ENCODE measurements around the gene POLR1A. TPM values are rescaled to one million over a fixed set of nuclear protein-coding genes. Genes with fewer than 3 reads are reported as not detected.

Gene POLR1A
- total RNA-seq, 5 donors from 2014 or later (not counting 1 experiment from before 2014, with no cell fraction given), result 22.0 to 28.7 (median 25.7) TPM

DNA sequence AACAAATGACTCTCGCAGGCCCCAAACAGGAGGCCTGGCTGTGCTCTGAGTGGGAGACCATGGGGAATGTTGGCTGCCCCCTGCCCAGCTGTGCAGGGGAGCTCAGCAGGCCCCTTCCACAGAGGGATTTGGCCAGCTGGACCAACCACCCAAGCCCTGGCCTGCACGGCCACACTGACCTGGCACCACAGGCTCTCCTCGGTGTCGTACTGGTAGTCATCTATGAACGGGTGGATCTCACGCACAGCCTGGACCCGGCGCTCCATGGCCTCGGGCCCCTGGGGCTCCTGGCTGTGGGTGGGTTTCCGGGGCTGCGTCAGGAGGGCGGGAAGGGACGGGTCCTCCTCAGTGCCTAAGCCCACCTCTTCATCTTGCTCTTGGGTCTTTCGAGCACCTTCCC is 74.5 kb downstream of the POLR1A start:
- H3K27me3 Mint-ChIP-seq, result no peaks in the 10 kb centered on the region
- no peaks in the 10 kb centered on the region for H3K9me3 Mint-ChIP-seq
- no peak overlapping the region for H3K4me3 ChIP-seq (ENCODE audit: control insufficient read depth in 1 of 2, extremely low read depth in 1 of 2, low read length in 1 of 2)
- H3K27me3 ChIP-seq (replicated peaks in 1 of 2; ENCODE audit: control insufficient read depth in 2 of 2, extremely low read depth in 1 of 2, insufficient read depth in 2 of 2, low read length in 1 of 2), result no peaks in the 10 kb centered on the region
- H3K36me3 ChIP-seq (ENCODE audit: control insufficient read depth in 2 of 2, extremely low read depth in 1 of 2, insufficient read depth in 1 of 2, low read length in 1 of 2), result peaks cover 33 to 72% of the 10 kb centered on the region in 2 donors
- no peak overlapping the region for H3K27ac ChIP-seq (ENCODE audit: low read length)
- peaks cover 53% of the 10 kb centered on the region for H3K36me3 Mint-ChIP-seq
- ChIA-PET POLR2A (no interaction called here), CTCF (no interaction called here)
- no peak overlapping the region for H3K27ac Mint-ChIP-seq
- no peak overlapping the region for H3K4me3 Mint-ChIP-seq
- DNase-seq (no peak), ATAC-seq (replicated peaks in 1 of 4) (no peak)
- peaks cover 36 to 47% (median 41%) of the 10 kb centered on the region in 3 donors for H3K4me1 Mint-ChIP-seq
- no peaks in the 10 kb centered on the region for H3K9me3 ChIP-seq
- peaks cover 27 to 35% of the 10 kb centered on the region in 2 experiments for H3K4me1 ChIP-seq (ENCODE audit: control insufficient read depth in 1 of 2, extremely low read depth in 1 of 2, insufficient read depth in 2 of 2, low read length in 2 of 2)
- WGBS (ENCODE audit: insufficient coverage), result over 99% methylated on average over 14 of the region's 14 CpGs

DNA sequence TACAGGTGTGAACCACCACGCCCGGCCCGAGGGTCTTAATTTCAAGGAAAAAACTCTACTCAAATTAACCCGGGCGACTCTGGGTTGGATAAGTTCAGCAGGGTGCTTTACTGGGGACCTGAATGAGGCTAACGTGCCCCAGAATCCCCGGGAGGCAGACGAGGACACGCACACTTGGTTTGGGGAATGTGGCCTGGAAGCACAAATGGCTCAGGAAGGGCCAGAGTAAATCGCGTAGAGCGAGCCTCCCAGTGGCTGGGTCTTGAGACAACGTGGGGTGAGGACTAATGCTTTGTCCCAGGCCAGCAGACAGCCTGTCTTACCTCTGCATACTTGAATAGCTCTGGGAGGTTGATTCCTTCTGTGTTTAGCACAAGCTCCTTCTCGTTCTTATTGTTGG is 75.8 kb downstream of the POLR1A start:
- no peaks in the 10 kb centered on the region for H3K27me3 Mint-ChIP-seq
- DNase-seq, result no peak

DNA sequence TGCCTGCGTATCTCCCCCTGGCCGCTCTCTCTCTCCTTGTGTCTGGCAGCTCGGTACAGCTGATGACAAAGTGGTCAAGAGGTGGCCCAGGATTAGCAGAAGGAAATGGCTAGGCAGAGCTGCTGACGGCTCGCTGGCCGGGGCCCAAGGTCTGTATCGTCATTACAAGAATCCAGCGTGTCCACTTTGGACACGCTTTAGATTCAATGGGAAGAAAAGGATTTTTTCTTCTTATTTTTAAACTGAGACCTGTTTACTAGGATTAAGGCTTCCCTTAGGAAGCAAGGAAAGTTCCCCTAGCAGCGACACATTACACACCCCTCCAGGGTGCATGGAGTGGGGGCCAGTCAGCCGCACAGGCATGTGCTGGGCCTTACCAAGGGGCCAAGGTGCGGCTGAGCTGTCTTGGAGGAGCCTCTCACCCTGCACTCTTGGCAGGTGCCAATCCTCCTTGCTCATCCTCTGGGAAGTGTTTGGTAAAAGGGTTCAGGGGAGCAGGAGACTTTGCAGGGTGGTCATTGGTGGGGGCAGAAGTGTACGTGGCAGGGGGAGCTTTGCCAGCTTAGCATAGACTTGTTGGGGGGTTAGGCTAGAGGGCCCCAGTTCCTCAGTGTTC is 76.8 kb downstream of the POLR1A start:
- H3K27me3 ChIP-seq (replicated peaks in 1 of 2; ENCODE audit: control insufficient read depth in 2 of 2, extremely low read depth in 1 of 2, insufficient read depth in 2 of 2, low read length in 1 of 2), result no peaks in the 10 kb centered on the region
- H3K9me3 ChIP-seq, result no peaks in the 10 kb centered on the region
- H3K4me1 Mint-ChIP-seq, result peaks cover 13 to 24% (median 19%) of the 10 kb centered on the region in 3 donors
- H3K27ac ChIP-seq (ENCODE audit: low read length), result no peak overlapping the region
- H3K27ac Mint-ChIP-seq, result no peak overlapping the region
- no peak for DNase-seq
- no peaks in the 10 kb centered on the region for H3K9me3 Mint-ChIP-seq
- H3K4me1 ChIP-seq (ENCODE audit: control insufficient read depth in 1 of 2, extremely low read depth in 1 of 2, insufficient read depth in 2 of 2, low read length in 2 of 2), result peaks cover 7 to 12% of the 10 kb centered on the region in 2 experiments
- H3K36me3 Mint-ChIP-seq, result peaks cover 63% of the 10 kb centered on the region
- CTCF ChIA-PET, result no interaction called here
- POLR2A ChIA-PET, result interaction anchor here in 1 of 2 donors (0.6 to 1.8 kb wide), 3 partner anchors 8 to 188 kb away, joined by 3 to 8 read pairs (median 3); no protein-coding TSS in a partner anchor
- peaks cover 33 to 77% of the 10 kb centered on the region in 2 donors for H3K36me3 ChIP-seq (ENCODE audit: control insufficient read depth in 2 of 2, extremely low read depth in 1 of 2, insufficient read depth in 1 of 2, low read length in 1 of 2)
- 95% methylated on average over 4 of the region's 13 CpGs for WGBS (ENCODE audit: insufficient coverage)
- H3K4me3 ChIP-seq (ENCODE audit: control insufficient read depth in 1 of 2, extremely low read depth in 1 of 2, low read length in 1 of 2), result no peak overlapping the region
- ATAC-seq (replicated peaks in 1 of 4), result no peak
- H3K4me3 Mint-ChIP-seq, result no peak overlapping the region
- H3K27me3 Mint-ChIP-seq, result no peaks in the 10 kb centered on the region

More for the DNA sequence above, 75.8 kb downstream of the POLR1A start:
- WGBS (ENCODE audit: insufficient coverage), result 91% methylated on average over 9 of the region's 14 CpGs
- Histone ChIP-seq H3K4me3 (ENCODE audit: control insufficient read depth in 1 of 2, extremely low read depth in 1 of 2, low read length in 1 of 2) (no peak overlapping the region), H3K4me1 (ENCODE audit: control insufficient read depth in 1 of 2, extremely low read depth in 1 of 2, insufficient read depth in 2 of 2, low read length in 2 of 2) (peaks cover 15 to 22% of the 10 kb centered on the region in 2 experiments), H3K27me3 (replicated peaks in 1 of 2; ENCODE audit: control insufficient read depth in 2 of 2, extremely low read depth in 1 of 2, insufficient read depth in 2 of 2, low read length in 1 of 2) (no peaks in the 10 kb centered on the region), H3K9me3 (no peaks in the 10 kb centered on the region), H3K27ac (ENCODE audit: low read length) (no peak overlapping the region), H3K36me3 (ENCODE audit: control insufficient read depth in 2 of 2, extremely low read depth in 1 of 2, insufficient read depth in 1 of 2, low read length in 1 of 2) (peaks cover 33 to 77% of the 10 kb centered on the region in 2 donors)
- no peak for ATAC-seq (replicated peaks in 1 of 4)
- ChIA-PET CTCF (interaction anchor here in 1 of 2 donors (0.6 to 0.7 kb wide), 2 partner anchors 47 to 1536 kb away, joined by 3 to 4 read pairs; no protein-coding TSS in a partner anchor), POLR2A (interaction anchor here in 1 of 2 donors (0.5 kb wide), 1 partner anchor 43 kb away, joined by 4 read pairs; no protein-coding TSS in a partner anchor)
- H3K4me1 Mint-ChIP-seq, result peaks cover 23 to 34% (median 29%) of the 10 kb centered on the region in 3 donors
- no peak overlapping the region for H3K27ac Mint-ChIP-seq
- no peaks in the 10 kb centered on the region for H3K9me3 Mint-ChIP-seq
- H3K36me3 Mint-ChIP-seq, result peaks cover 59% of the 10 kb centered on the region
- no peak overlapping the region for H3K4me3 Mint-ChIP-seq

DNA sequence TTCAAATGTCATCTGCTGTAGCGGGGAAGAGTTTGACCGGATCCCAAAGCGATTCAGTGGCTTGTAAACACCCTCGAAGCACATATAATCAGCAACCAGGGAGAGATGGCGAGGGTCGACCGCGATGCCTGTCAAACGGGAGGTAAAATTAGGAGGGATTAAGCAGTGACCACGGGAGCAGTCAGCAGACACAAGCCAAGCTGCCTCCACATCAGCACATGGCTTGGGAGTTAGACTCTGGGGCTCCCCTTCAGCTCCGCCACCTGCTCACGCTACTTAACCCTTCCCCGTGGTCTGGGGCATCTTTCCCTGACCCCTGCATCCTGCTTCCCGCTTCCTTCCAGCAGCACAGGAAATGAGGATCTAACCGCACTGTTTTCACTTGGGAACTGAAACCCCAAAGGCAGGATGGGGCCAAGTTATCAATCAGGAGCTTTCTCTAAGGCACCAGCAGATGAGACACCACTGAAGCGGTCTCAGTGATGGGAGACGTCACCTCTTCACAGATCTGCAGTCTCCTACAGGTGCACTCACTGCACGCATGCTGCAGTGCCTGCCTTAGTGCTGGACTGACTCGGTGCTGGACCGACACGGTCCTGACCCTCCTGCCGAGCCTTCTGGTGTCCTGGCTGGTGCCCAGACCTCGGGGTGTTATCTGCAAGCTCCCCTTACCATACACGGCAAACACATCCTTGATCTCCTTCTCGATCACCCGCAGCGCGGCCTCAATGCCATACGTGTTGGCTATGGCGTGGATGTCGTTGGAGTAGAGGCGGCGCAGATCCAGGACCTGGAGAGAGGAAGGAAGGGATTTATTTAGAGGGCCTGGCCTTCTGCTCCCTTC is 77.5 kb downstream of the POLR1A start:
- Mint-ChIP-seq H3K27me3 (no peaks in the 10 kb centered on the region), H3K27ac (no peak overlapping the region), H3K4me3 (no peak overlapping the region), H3K4me1 (peaks cover 7 to 16% (median 13%) of the 10 kb centered on the region in 3 donors), H3K36me3 (peaks cover 62% of the 10 kb centered on the region), H3K9me3 (no peaks in the 10 kb centered on the region)
- Histone ChIP-seq H3K27ac (ENCODE audit: low read length) (no peak overlapping the region), H3K9me3 (no peaks in the 10 kb centered on the region), H3K36me3 (ENCODE audit: control insufficient read depth in 2 of 2, extremely low read depth in 1 of 2, insufficient read depth in 1 of 2, low read length in 1 of 2) (peaks cover 33 to 72% of the 10 kb centered on the region in 2 donors), H3K27me3 (replicated peaks in 1 of 2; ENCODE audit: control insufficient read depth in 2 of 2, extremely low read depth in 1 of 2, insufficient read depth in 2 of 2, low read length in 1 of 2) (no peaks in the 10 kb centered on the region), H3K4me1 (ENCODE audit: control insufficient read depth in 1 of 2, extremely low read depth in 1 of 2, insufficient read depth in 2 of 2, low read length in 2 of 2) (peaks cover 0 to 5% of the 10 kb centered on the region in 2 experiments), H3K4me3 (ENCODE audit: control insufficient read depth in 1 of 2, extremely low read depth in 1 of 2, low read length in 1 of 2) (no peak overlapping the region)
- ATAC-seq (replicated peaks in 1 of 4) (no peak), DNase-seq (no peak)
- CTCF ChIA-PET, result interaction anchor here in 1 of 2 donors (1.0 to 1.1 kb wide), 2 partner anchors 8 to 142 kb away, joined by 3 read pairs; no protein-coding TSS in a partner anchor
- POLR2A ChIA-PET, result interaction anchor here in 1 of 2 donors (1.8 kb wide), 1 partner anchor 8 kb away, joined by 8 read pairs; no protein-coding TSS in a partner anchor
- WGBS (ENCODE audit: insufficient coverage), result 94% methylated on average over 26 of the region's 33 CpGs

DNA sequence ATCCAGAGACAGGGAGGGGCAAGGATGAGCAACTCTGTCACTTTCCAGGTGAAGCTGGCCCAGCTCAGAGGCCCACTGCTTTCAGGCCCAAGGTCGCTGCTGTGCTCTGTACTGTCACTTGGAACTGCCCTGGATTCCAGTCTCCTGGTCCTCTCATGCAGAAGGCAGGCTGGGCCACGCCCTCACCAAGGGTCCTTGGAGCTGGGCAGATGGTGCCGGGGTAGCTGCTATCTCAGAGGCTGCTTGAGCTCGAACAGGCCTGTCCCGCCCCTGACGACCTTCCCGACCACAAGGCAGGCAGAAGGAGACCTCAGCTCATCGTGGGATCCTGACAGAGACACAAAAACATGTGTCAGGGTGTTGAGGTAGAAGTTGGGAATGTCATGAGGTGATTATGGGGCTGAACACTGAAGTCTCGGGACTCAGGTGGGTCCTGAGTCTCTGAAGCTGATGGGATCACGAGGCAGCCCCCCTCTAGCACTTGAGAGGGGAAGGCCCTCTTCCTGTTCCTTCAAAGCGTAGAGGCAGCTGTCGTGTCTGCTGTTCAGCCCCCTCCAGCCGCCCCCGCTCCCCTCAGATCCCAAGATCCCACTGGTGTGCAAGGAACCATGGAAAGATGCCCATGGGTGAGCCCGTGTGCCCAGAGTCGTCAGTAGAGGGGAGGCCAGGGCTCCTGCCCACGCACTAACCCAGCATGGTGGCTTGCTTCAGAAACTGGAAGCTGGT is 78.3 kb downstream of the POLR1A start:
- no peak overlapping the region for H3K4me3 Mint-ChIP-seq
- ATAC-seq (replicated peaks in 1 of 4) (no peak), DNase-seq (no peak)
- POLR2A ChIA-PET, result interaction anchor here in 1 of 2 donors (1.8 kb wide), 1 partner anchor 9 kb away, joined by 8 read pairs; no protein-coding TSS in a partner anchor
- H3K4me1 Mint-ChIP-seq, result peaks cover 2 to 9% (median 5%) of the 10 kb centered on the region in 3 donors
- peaks cover 54% of the 10 kb centered on the region for H3K36me3 Mint-ChIP-seq
- H3K27ac Mint-ChIP-seq, result no peak overlapping the region
- no peaks in the 10 kb centered on the region for H3K4me1 ChIP-seq (ENCODE audit: control insufficient read depth in 1 of 2, extremely low read depth in 1 of 2, insufficient read depth in 2 of 2, low read length in 2 of 2)
- no peaks in the 10 kb centered on the region for H3K9me3 ChIP-seq
- H3K36me3 ChIP-seq (ENCODE audit: control insufficient read depth in 2 of 2, extremely low read depth in 1 of 2, insufficient read depth in 1 of 2, low read length in 1 of 2), result peaks cover 33 to 65% of the 10 kb centered on the region in 2 donors
- 91% methylated on average over 13 of the region's 17 CpGs for WGBS (ENCODE audit: insufficient coverage)
- no peak overlapping the region for H3K4me3 ChIP-seq (ENCODE audit: control insufficient read depth in 1 of 2, extremely low read depth in 1 of 2, low read length in 1 of 2)
- no peaks in the 10 kb centered on the region for H3K27me3 ChIP-seq (replicated peaks in 1 of 2; ENCODE audit: control insufficient read depth in 2 of 2, extremely low read depth in 1 of 2, insufficient read depth in 2 of 2, low read length in 1 of 2)
- no peaks in the 10 kb centered on the region for H3K9me3 Mint-ChIP-seq
- CTCF ChIA-PET, result interaction anchor here in 1 of 2 donors (1.0 to 1.6 kb wide), 3 partner anchors 9 to 141 kb away, joined by 3 to 6 read pairs (median 3); no protein-coding TSS in a partner anchor
- H3K27ac ChIP-seq (ENCODE audit: low read length), result no peak overlapping the region
- H3K27me3 Mint-ChIP-seq, result no peaks in the 10 kb centered on the region

DNA sequence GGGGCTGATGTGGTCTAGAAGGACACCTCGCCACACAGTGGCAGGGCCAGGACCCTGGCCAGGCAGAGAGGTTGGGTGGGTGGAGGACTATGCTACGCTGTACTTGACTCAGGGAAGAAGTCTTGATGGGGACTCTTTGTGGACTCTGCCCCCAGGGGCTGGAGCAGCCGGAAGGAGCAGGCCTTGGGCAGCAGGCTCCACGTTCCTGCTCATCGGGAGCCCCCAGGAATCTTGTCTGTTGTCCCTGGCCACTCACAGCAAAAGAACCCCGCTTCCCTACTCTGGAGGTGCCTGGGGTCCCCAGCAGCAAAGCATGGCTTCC is 79.0 kb downstream of the POLR1A start:
- Mint-ChIP-seq H3K27ac (no peak overlapping the region), H3K9me3 (no peaks in the 10 kb centered on the region)
- peaks cover 33 to 58% of the 10 kb centered on the region in 2 donors for H3K36me3 ChIP-seq (ENCODE audit: control insufficient read depth in 2 of 2, extremely low read depth in 1 of 2, insufficient read depth in 1 of 2, low read length in 1 of 2)

More for the DNA sequence above, 79.0 kb downstream of the POLR1A start:
- ChIA-PET POLR2A (interaction anchor here in 1 of 2 donors (1.8 kb wide), 1 partner anchor 10 kb away, joined by 8 read pairs; no protein-coding TSS in a partner anchor), CTCF (interaction anchor here (1.1 to 1.6 kb wide), 3 partner anchors 9 to 140 kb away, joined by 3 to 6 read pairs (median 5); no protein-coding TSS in a partner anchor)
- Histone ChIP-seq H3K27ac (ENCODE audit: low read length) (no peak overlapping the region), H3K27me3 (replicated peaks in 1 of 2; ENCODE audit: control insufficient read depth in 2 of 2, extremely low read depth in 1 of 2, insufficient read depth in 2 of 2, low read length in 1 of 2) (no peaks in the 10 kb centered on the region), H3K4me1 (ENCODE audit: control insufficient read depth in 1 of 2, extremely low read depth in 1 of 2, insufficient read depth in 2 of 2, low read length in 2 of 2) (no peaks in the 10 kb centered on the region), H3K9me3 (no peaks in the 10 kb centered on the region), H3K4me3 (ENCODE audit: control insufficient read depth in 1 of 2, extremely low read depth in 1 of 2, low read length in 1 of 2) (no peak overlapping the region)
- no peak for DNase-seq
- H3K4me3 Mint-ChIP-seq, result no peak overlapping the region
- H3K36me3 Mint-ChIP-seq, result peaks cover 50% of the 10 kb centered on the region
- 93% methylated on average over 6 of the region's 6 CpGs for WGBS (ENCODE audit: insufficient coverage)
- no peak for ATAC-seq (replicated peaks in 1 of 4)
- peaks cover 0 to 2% (median 2%) of the 10 kb centered on the region in 3 donors for H3K4me1 Mint-ChIP-seq
- H3K27me3 Mint-ChIP-seq, result no peaks in the 10 kb centered on the region

All from T-cell (primary cell).